ENCODE results near the gene SRC. TPM values are rescaled to one million over a fixed set of nuclear protein-coding genes. Genes with fewer than 3 reads are reported as not detected.

SRC gene
- total RNA-seq, 4 donors from 2014 or later: 17.1 to 23.7 (median 17.8) TPM

- no peaks in the 10 kb centered on the region for H3K9me3 ChIP-seq
- peaks cover 3 to 12% of the 10 kb centered on the region in 2 donors for H3K4me1 ChIP-seq
- no peaks in the 10 kb centered on the region for H3K27me3 ChIP-seq
- TF ChIP-seq POLR2A (IDR thresholded peaks at IDR 0.05) (no peak), CTCF (IDR thresholded peaks at IDR 0.05) (no peak)
- DNase-seq: no peak
- no peaks in the 10 kb centered on the region for H3K36me3 ChIP-seq
- 88 to 90% methylated on average over 6 of the region's 6 CpGs for WGBS, 2 donors
- no peak overlapping the region for H3K4me3 ChIP-seq (replicated peaks in 1 of 3)
- intact Hi-C loops (cut with DNase I): no loop called here
- H3K27ac ChIP-seq: no peak overlapping the region
These were observed 4.9 kb upstream of the SRC start for GRCh38 chr20:37340998-37341397.

GRCh38 chr20:37341632-37342031 is 4.3 kb upstream of the SRC start:
- H3K36me3 ChIP-seq: no peaks in the 10 kb centered on the region
- no peak for TF ChIP-seq POLR2A (IDR thresholded peaks at IDR 0.05)
- no peaks in the 10 kb centered on the region for H3K9me3 ChIP-seq
- no peak overlapping the region for H3K27ac ChIP-seq
- H3K4me3 ChIP-seq (replicated peaks in 1 of 3): no peak overlapping the region
- no peak for DNase-seq
- peaks cover 6 to 12% of the 10 kb centered on the region in 2 donors for H3K4me1 ChIP-seq
- intact Hi-C loops (cut with DNase I): no loop called here
- WGBS, 2 donors: 92% methylated on average over 11 of the region's 11 CpGs
- H3K27me3 ChIP-seq: no peaks in the 10 kb centered on the region

GRCh38 chr20:37342231-37343177 is 3.4 kb upstream of the SRC start:
- no peaks in the 10 kb centered on the region for H3K36me3 ChIP-seq
- H3K27ac ChIP-seq: no peak overlapping the region
- H3K4me3 ChIP-seq (replicated peaks in 1 of 3): no peak overlapping the region
- TF ChIP-seq POLR2A (IDR thresholded peaks at IDR 0.05) (no peak), CTCF (IDR thresholded peaks at IDR 0.05) (no peak)
- intact Hi-C loops (cut with DNase I): no loop called here
- no peaks in the 10 kb centered on the region for H3K9me3 ChIP-seq
- 47 to 85% methylated on average over 3 to 4 of the region's 4 CpGs for WGBS, 2 donors
- no peaks in the 10 kb centered on the region for H3K27me3 ChIP-seq
- DNase-seq: no peak
- peaks cover 9 to 12% of the 10 kb centered on the region in 2 donors for H3K4me1 ChIP-seq

- Histone ChIP-seq H3K36me3 (no peaks in the 10 kb centered on the region), H3K9me3 (no peaks in the 10 kb centered on the region), H3K4me3 (replicated peaks in 1 of 3) (no peak overlapping the region), H3K4me1 (peaks cover 9 to 12% of the 10 kb centered on the region in 2 donors), H3K27me3 (no peaks in the 10 kb centered on the region), H3K27ac (no peak overlapping the region)
- peak; percentile 79 to 80 for DNase-seq
- no peak for TF ChIP-seq POLR2A (IDR thresholded peaks at IDR 0.05)
- TF ChIP-seq CTCF (IDR thresholded peaks at IDR 0.05): no peak
- intact Hi-C loops (cut with DNase I): no loop called here
- 39 to 43% methylated on average over 11 to 12 of the region's 12 CpGs for WGBS, 2 donors
These were observed 2.5 kb upstream of the SRC start for GRCh38 chr20:37343212-37343993.

- intact Hi-C loops (cut with DNase I): no loop called here
- H3K4me3 ChIP-seq (replicated peaks in 1 of 3): no peak overlapping the region
These were observed 2.0 kb upstream of the SRC start for GRCh38 chr20:37343994-37344355.

More at GRCh38 chr20:37343994-37344355, 2.0 kb upstream of the SRC start:
- 94 to 95% methylated on average over 4 of the region's 4 CpGs for WGBS, 2 donors
- DNase-seq: no peak
- TF ChIP-seq CTCF (IDR thresholded peaks at IDR 0.05): no peak
- TF ChIP-seq POLR2A (IDR thresholded peaks at IDR 0.05): no peak
- no peaks in the 10 kb centered on the region for H3K27me3 ChIP-seq
- H3K4me1 ChIP-seq: peaks cover 9 to 12% of the 10 kb centered on the region in 2 donors
- H3K27ac ChIP-seq: no peak overlapping the region
- H3K9me3 ChIP-seq: no peaks in the 10 kb centered on the region
- H3K36me3 ChIP-seq: no peaks in the 10 kb centered on the region

All from thyroid gland (tissue), 4 donors.